Measurements from ENCODE around the gene CELF1.

DNA sequence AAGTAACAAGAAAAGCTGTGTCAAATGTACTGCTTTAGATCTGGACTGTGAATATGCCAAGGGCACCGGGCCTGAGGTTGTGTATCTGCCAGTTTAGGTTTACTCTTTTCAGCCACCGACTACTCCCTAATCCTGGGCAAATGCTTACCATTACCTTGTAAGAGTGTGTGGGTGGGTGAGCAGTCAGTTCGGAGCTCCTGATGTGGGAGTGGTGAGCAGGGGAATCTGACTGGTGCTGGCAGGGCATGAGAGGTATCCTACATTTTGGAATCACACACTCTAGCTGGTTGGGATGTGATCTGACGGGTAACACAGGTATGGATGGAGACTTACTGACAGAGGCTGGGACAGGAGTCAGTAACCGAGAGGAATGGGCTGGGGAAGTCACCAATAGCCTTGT is 30.9 kb upstream of the CELF1 start:
- TF ChIP-seq, protein P1, sequence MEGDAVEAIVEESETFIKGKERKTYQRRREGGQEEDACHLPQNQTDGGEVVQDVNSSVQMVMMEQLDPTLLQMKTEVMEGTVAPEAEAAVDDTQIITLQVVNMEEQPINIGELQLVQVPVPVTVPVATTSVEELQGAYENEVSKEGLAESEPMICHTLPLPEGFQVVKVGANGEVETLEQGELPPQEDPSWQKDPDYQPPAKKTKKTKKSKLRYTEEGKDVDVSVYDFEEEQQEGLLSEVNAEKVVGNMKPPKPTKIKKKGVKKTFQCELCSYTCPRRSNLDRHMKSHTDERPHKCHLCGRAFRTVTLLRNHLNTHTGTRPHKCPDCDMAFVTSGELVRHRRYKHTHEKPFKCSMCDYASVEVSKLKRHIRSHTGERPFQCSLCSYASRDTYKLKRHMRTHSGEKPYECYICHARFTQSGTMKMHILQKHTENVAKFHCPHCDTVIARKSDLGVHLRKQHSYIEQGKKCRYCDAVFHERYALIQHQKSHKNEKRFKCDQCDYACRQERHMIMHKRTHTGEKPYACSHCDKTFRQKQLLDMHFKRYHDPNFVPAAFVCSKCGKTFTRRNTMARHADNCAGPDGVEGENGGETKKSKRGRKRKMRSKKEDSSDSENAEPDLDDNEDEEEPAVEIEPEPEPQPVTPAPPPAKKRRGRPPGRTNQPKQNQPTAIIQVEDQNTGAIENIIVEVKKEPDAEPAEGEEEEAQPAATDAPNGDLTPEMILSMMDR (IDR thresholded peaks at IDR 0.05) = no peak
- TF ChIP-seq POLR2A (IDR thresholded peaks at IDR 0.05) = no peak

All from thyroid gland (tissue), 4 donors.